ENCODE data around the gene CIAO2B. TPM values are rescaled to one million over a fixed set of nuclear protein-coding genes. Genes with fewer than 3 reads are reported as not detected.

Gene CIAO2B
- total and polyA plus RNA-seq, 2 donors (not counting 3 experiments of a cell fraction or from before 2014, with no cell fraction given), result 78.7 to 314 TPM

DNA sequence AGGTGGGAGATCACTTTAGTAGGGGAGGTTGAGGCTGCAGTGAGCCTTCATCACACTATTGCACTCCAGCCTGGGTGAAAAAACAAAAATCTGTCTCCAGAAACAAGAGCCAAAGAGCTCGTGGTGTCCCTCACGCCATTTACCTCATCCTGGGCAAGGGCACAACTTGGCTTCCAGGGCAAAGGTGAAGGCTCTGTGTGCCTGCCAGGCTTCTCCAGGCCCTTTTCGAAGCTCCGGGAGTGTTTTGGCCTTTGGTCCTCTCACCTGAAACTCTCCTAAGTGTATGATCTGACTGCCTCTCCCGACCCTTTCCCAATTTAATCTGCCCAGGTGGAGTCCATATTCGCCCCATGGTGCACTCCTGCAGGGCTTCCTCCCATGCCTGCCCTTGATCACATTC, 15.3 kb upstream of the CIAO2B start:
- H4K20me1 ChIP-seq (replicated peaks; ENCODE audit: control insufficient read depth, extremely low read depth, insufficient read depth, low read length), result no peaks in the 10 kb centered on the region
- peaks cover 12% of the 10 kb centered on the region for H3K4me1 ChIP-seq (ENCODE audit: control insufficient read depth, extremely low read depth, insufficient read depth, low read length)
- no peaks in the 10 kb centered on the region for H3K79me2 ChIP-seq (ENCODE audit: control insufficient read depth, insufficient read depth, low read length)
- no peak overlapping the region for H3K27ac ChIP-seq (ENCODE audit: insufficient read depth, low read depth, low read length)
- no peak overlapping the region for H3K9ac ChIP-seq (replicated peaks; ENCODE audit: extremely low read depth, insufficient read depth, low read length)
- dilution Hi-C loops (cut with MboI; ENCODE audit: extremely low pct_ligation_motif_present, low sequenced_read_pairs) (no loop called here), intact Hi-C loops (cut with micrococcal nuclease) (no loop called here)
- no peaks in the 10 kb centered on the region for H3K9me1 ChIP-seq (replicated peaks; ENCODE audit: control insufficient read depth, extremely low read depth, insufficient read depth, low read length)
- FAIRE-seq, result no peak
- H3K4me3 ChIP-seq (replicated peaks in 1 of 3; ENCODE audit: insufficient read depth in 1 of 3, low read depth in 1 of 3, low read length in 3 of 3), result no peak overlapping the region
- TF ChIP-seq, protein P1, sequence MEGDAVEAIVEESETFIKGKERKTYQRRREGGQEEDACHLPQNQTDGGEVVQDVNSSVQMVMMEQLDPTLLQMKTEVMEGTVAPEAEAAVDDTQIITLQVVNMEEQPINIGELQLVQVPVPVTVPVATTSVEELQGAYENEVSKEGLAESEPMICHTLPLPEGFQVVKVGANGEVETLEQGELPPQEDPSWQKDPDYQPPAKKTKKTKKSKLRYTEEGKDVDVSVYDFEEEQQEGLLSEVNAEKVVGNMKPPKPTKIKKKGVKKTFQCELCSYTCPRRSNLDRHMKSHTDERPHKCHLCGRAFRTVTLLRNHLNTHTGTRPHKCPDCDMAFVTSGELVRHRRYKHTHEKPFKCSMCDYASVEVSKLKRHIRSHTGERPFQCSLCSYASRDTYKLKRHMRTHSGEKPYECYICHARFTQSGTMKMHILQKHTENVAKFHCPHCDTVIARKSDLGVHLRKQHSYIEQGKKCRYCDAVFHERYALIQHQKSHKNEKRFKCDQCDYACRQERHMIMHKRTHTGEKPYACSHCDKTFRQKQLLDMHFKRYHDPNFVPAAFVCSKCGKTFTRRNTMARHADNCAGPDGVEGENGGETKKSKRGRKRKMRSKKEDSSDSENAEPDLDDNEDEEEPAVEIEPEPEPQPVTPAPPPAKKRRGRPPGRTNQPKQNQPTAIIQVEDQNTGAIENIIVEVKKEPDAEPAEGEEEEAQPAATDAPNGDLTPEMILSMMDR (IDR thresholded peaks at IDR 0.05; ENCODE audit: extremely low read depth in 1 of 2, insufficient read depth in 1 of 2, low read depth in 1 of 2, low read length in 2 of 2), result no peak
- TF ChIP-seq POLR2A (IDR thresholded peaks at IDR 0.05; ENCODE audit: low read depth, low read length) (no peak), JUN (IDR thresholded peaks at IDR 0.05; ENCODE audit: borderline replicate concordance, insufficient read depth, insufficient read length, low read depth) (no peak), POLR2AphosphoS5 (IDR thresholded peaks at IDR 0.05; ENCODE audit: insufficient read depth, low read depth, low read length) (no peak), FOS (IDR thresholded peaks at IDR 0.05; ENCODE audit: borderline replicate concordance, insufficient read depth, low read length) (no peak), MYC (IDR thresholded peaks at IDR 0.05; ENCODE audit: low read depth, low read length) (no peak), EZH2 (IDR thresholded peaks at IDR 0.05; ENCODE audit: borderline replicate concordance, low read depth, low read length, severe bottlenecking) (no peak), GATA2 (IDR thresholded peaks at IDR 0.05; ENCODE audit: insufficient read depth, insufficient read length, low read depth, low read length) (no peak)
- H3K9me3 ChIP-seq (replicated peaks; ENCODE audit: control insufficient read depth, insufficient read depth, low read length), result no peaks in the 10 kb centered on the region
- no peak overlapping the region for H3K4me2 ChIP-seq (ENCODE audit: insufficient read depth, low read length)
- ChIA-PET POLR2A (no interaction called here), CTCF (interaction anchor here (1.1 to 1.4 kb wide), 2 partner anchors 54 to 206 kb away, joined by 3 read pairs; no protein-coding TSS in a partner anchor)
- no peak for DNase-seq (ENCODE audit: low read depth, low spot score)
- BruUV-seq (replicated peaks), result no TSS peak
- no peaks in the 10 kb centered on the region for H3K36me3 ChIP-seq (ENCODE audit: control insufficient read depth in 2 of 2, extremely low read depth in 1 of 2, insufficient read depth in 2 of 2, low read length in 2 of 2)
- H2AFZ ChIP-seq (ENCODE audit: low read depth, low read length), result no peak overlapping the region
- peaks cover 4 to 10% of the 10 kb centered on the region in 2 experiments for H3K27me3 ChIP-seq (ENCODE audit: control insufficient read depth in 2 of 2, insufficient read depth in 2 of 2, low read length in 2 of 2)
